KMS-11 (cell line): ENCODE results near the gene TEAD1.
A peak's percentile ranks its signal among the peaks of the same experiment; 100 is the strongest.

ENCODE experiments used
- H2AFZ ChIP-seq: fragments of 200-600 bp; sonication (generic); 2 replicates; pipeline ENCODE4 v1.6.1; 2016; ENCODE audit warnings: antibody characterized with exemption, mixed run types, low read depth
- H3K27ac ChIP-seq: fragments of 200-600 bp; sonication (generic); 2 replicates; pipeline ENCODE4 v1.6.1; 2016; ENCODE audit warnings: mild to moderate bottlenecking, mixed run types
- H3K27me3 ChIP-seq: fragments of 200-600 bp; sonication (generic); 2 replicates; pipeline ENCODE4 v1.6.1; 2017; ENCODE audit warnings: mild to moderate bottlenecking, low read depth, mixed run types, moderate library complexity; ENCODE audit not compliant: insufficient read depth
- H3K36me3 ChIP-seq: fragments of 200-600 bp; sonication (generic); 2 replicates; pipeline ENCODE4 v1.6.1; 2017; ENCODE audit warnings: mild to moderate bottlenecking, mixed run types; ENCODE audit not compliant: insufficient read depth
- H3K4me1 ChIP-seq: fragments of 200-600 bp; sonication (generic); 2 replicates; pipeline ENCODE4 v1.6.1; 2016; ENCODE audit warnings: mild to moderate bottlenecking, low read depth, mixed run types; ENCODE audit not compliant: poor library complexity, severe bottlenecking
- H3K4me2 ChIP-seq: fragments of 200-600 bp; sonication (generic); 2 replicates; pipeline ENCODE4 v1.7.0; 2016; ENCODE audit warnings: mild to moderate bottlenecking, mixed run types
- H3K4me3 ChIP-seq: fragments of 200-600 bp; sonication (generic); IDR thresholded peaks from 2 replicates; pipeline ENCODE4 v1.6.1; 2017; ENCODE audit warnings: low read depth, low read length, mixed read lengths; ENCODE audit not compliant: insufficient read depth
- H3K79me2 ChIP-seq: fragments of 200-600 bp; sonication (generic); 2 replicates; pipeline ENCODE4 v1.6.1; 2016; ENCODE audit warnings: low read depth, mixed run types; ENCODE audit not compliant: insufficient read depth
- H3K9ac ChIP-seq: fragments of 200-600 bp; sonication (generic); 2 replicates; pipeline ENCODE4 v1.6.1; 2016; ENCODE audit warnings: mild to moderate bottlenecking, mixed run types
- H4K20me1 ChIP-seq: fragments of 200-600 bp; sonication (generic); 2 replicates; pipeline ENCODE4 v1.6.1; 2016; ENCODE audit warnings: mild to moderate bottlenecking, mixed run types; ENCODE audit not compliant: insufficient read depth
- TF ChIP-seq, protein P1 (sequence below): fragments of 200-600 bp; sonication (generic); conservative IDR thresholded peaks from 2 replicates; pipeline ENCODE4 v1.6.1; 2017; ENCODE audit warnings: low read depth, mild to moderate bottlenecking, antibody characterized with exemption, low read length, moderate library complexity, mixed read lengths

The TEAD1 gene

DNA sequence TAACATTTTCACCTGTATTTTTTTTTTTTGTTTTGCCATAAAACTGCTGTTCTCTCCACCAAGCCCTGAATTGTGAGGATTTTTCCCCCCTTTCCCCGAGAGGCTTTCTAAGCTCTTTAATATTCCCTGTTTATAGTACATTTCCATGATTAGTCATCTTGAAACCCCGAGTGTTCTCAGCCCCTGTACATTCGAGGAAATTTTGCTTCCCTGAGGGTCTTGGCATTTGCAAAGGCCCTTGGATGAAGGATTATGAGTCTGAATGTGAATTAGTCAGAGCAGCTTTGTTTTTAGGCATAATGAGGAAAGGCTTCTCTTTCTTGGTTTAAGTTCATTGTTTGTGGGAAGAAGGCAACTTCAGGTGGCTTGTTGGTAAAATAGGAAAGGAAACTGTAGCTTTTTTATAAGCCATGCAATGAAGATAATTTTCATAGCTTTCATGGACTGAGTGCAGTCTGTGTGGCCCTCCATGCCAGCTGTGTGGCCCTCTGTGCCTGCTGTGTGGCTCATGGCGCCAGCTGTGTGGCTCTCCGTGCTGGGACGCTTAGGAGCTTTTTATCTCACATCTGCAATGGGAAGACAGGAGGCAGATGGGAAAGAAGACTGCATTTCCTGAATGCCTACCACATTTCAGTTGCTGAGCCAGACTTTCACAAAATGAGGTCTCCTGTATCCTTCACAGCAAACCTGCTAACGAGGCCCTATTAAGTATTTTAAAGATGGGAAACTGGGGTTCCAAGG is 129.0 kb downstream of the TEAD1 start:
- H3K79me2 ChIP-seq = peaks cover 63% of the 10 kb centered on the region; the same call in 1 of the 2 replicates
- no peak overlapping the region for H3K9ac ChIP-seq
- no peaks in the 10 kb centered on the region for H3K27me3 ChIP-seq
- no peaks in the 10 kb centered on the region for H3K36me3 ChIP-seq
- no peak overlapping the region for H3K4me3 ChIP-seq
- H3K4me2 ChIP-seq = no peak overlapping the region
- TF ChIP-seq, protein P1, sequence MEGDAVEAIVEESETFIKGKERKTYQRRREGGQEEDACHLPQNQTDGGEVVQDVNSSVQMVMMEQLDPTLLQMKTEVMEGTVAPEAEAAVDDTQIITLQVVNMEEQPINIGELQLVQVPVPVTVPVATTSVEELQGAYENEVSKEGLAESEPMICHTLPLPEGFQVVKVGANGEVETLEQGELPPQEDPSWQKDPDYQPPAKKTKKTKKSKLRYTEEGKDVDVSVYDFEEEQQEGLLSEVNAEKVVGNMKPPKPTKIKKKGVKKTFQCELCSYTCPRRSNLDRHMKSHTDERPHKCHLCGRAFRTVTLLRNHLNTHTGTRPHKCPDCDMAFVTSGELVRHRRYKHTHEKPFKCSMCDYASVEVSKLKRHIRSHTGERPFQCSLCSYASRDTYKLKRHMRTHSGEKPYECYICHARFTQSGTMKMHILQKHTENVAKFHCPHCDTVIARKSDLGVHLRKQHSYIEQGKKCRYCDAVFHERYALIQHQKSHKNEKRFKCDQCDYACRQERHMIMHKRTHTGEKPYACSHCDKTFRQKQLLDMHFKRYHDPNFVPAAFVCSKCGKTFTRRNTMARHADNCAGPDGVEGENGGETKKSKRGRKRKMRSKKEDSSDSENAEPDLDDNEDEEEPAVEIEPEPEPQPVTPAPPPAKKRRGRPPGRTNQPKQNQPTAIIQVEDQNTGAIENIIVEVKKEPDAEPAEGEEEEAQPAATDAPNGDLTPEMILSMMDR = no peak
- 0 out of 2 replicates have a peak, but pooled peaks cover 6% of the 10 kb centered on the region for H4K20me1 ChIP-seq
- no peak overlapping the region for H3K27ac ChIP-seq
- H3K4me1 ChIP-seq = peaks cover 91% of the 10 kb centered on the region
- H2AFZ ChIP-seq = no peak overlapping the region

DNA sequence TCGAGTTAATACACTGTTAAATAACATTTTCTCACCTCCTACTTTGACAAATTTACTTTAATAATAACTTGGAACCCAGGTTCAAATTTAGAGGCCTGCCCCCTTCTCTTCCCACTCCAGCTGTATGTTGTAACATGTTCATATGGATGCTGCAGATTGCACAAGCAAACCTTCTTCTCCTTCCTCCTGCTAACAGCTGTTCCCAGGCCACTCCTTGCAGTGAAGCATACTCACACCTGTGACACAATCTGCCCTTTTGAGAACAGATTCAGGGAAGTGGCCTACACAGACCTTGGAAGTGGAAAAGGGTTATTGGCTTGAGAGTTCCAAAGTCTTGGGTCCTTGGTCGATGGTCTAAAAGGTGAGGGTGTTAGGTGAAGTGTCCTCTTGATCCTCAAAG is 131.9 kb downstream of the TEAD1 start:
- Histone ChIP-seq H3K4me3 (no peak overlapping the region), H3K4me2 (peak overlapping the region; percentile 72; the same call in 1 of the 2 replicates), H3K9ac (no peak overlapping the region), H3K27me3 (no peaks in the 10 kb centered on the region), H3K36me3 (no peaks in the 10 kb centered on the region), H3K79me2 (peaks cover 64% of the 10 kb centered on the region; the same call in 1 of the 2 replicates), H3K27ac (no peak overlapping the region), H4K20me1 (0 out of 2 replicates have a peak, but pooled peaks cover 6% of the 10 kb centered on the region), H2AFZ (no peak overlapping the region), H3K4me1 (peaks cover 91% of the 10 kb centered on the region)
- TF ChIP-seq, protein P1 = no peak

DNA sequence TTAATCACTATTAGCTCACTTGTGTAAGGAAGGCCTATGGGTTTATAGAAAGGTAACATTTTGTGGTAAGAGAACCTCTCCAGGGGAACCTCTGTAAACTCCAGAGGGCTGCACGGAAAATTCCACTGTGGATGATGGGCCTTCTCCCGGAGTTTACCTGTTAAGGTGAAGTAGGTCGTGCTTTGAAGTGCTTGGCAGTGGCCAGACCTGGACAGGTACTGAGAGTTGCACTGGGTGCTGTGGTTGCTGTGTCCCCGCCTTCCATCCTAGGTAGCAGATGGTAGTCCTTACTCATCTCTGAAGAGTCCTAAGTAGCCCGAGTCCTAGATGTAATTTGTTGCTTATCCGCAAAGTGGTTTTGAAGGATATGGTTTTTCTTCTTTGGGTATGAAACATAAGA is 133.4 kb downstream of the TEAD1 start:
- Histone ChIP-seq H3K4me3 (no peak overlapping the region), H3K4me1 (peaks cover 93% of the 10 kb centered on the region), H3K36me3 (no peaks in the 10 kb centered on the region), H4K20me1 (0 out of 2 replicates have a peak, but pooled peaks cover 6% of the 10 kb centered on the region), H2AFZ (no peak overlapping the region), H3K9ac (no peak overlapping the region), H3K4me2 (peak overlapping the region; percentile 72), H3K27me3 (no peaks in the 10 kb centered on the region), H3K79me2 (peaks cover 52% of the 10 kb centered on the region; the same call in 1 of the 2 replicates), H3K27ac (peak overlapping the region; percentile 6; the same call in 1 of the 2 replicates)
- TF ChIP-seq, protein P1 = no peak

DNA sequence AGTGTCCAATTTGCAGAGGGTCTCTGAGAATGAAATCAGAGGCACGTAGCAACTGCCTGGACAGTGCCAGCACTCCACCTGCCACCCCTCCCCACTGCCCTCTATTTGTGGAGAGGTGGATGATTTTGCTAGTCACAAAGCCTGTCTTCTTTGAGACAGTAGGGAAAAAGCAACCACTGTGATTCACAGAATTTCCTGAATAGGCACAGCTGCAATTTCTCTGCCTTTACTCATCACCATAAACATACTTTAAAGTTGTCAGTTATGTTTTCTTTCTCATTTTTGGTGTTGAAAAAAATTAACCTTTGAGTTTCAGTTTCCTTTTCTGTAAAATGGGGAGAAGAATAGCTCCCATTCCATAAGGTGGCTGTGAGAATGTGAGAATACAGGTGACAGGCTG is 134.3 kb downstream of the TEAD1 start:
- TF ChIP-seq, protein P1 = no peak
- H3K4me3 ChIP-seq = no peak overlapping the region
- peaks cover 51% of the 10 kb centered on the region; the same call in 1 of the 2 replicates for H3K79me2 ChIP-seq
- no peaks in the 10 kb centered on the region for H3K36me3 ChIP-seq
- H3K4me1 ChIP-seq = peaks cover 93% of the 10 kb centered on the region
- H3K27me3 ChIP-seq = no peaks in the 10 kb centered on the region
- H4K20me1 ChIP-seq = 0 out of 2 replicates have a peak, but pooled peaks cover 6% of the 10 kb centered on the region
- H3K4me2 ChIP-seq = peak overlapping the region; percentile 72
- no peak overlapping the region for H2AFZ ChIP-seq
- no peak overlapping the region; the same call in 1 of the 2 replicates for H3K9ac ChIP-seq
- H3K27ac ChIP-seq = peak overlapping the region; percentile 41; the same call in 1 of the 2 replicates
